Ovary (tissue), 9 donors: ENCODE results near the gene SDK1. TPM values are rescaled to one million over a fixed set of nuclear protein-coding genes. Genes with fewer than 3 reads are reported as not detected.

ENCODE experiments used
- DNase-seq, 5 donors: peaks; one replicate each; pipeline ENCODE4 v3.0.0-alpha.2; 2019 to 2020
- H3K27ac ChIP-seq, 2 donors: fragments of 200-600 bp; one replicate each; pipeline versions ENCODE4 v1.5.1 to v1.8.0; 2019 to 2022
- H3K27me3 ChIP-seq: fragments of 200-600 bp; one replicate; pipeline ENCODE4 v1.8.0; 2022
- H3K36me3 ChIP-seq: fragments of 200-600 bp; sonication (generic); one replicate; pipeline ENCODE4 v1.5.1; 2019
- H3K4me1 ChIP-seq: one replicate; pipeline ENCODE4 v1.8.1; 2013; ENCODE audit warnings: mild to moderate bottlenecking, moderate library complexity; ENCODE audit not compliant: insufficient read depth
- H3K4me3 ChIP-seq: fragments of 200-600 bp; sonication (generic); one replicate; pipeline ENCODE4 v1.5.1; 2017
- H3K9me3 ChIP-seq, 2 donors: fragments of 200-600 bp in 1 of 2; sonication (generic) in 1 of 2; one replicate each; pipeline versions ENCODE4 v1.5.1 to v1.8.1; 2013 to 2019; ENCODE audit warnings: mild to moderate bottlenecking in 1 of 2, moderate library complexity in 1 of 2
- EP300 ChIP-seq: sonication (generic); formaldehyde crosslinking; IDR thresholded peaks from one replicate; pipeline ENCODE4 v1.6.1; 2017; ENCODE audit warnings: antibody characterized with exemption
- POLR2A ChIP-seq: fragments of 450-650 bp; IDR thresholded peaks from one replicate; pipeline ENCODE4 v1.6.1; 2017; ENCODE audit warnings: antibody characterized with exemption, mild to moderate bottlenecking, moderate library complexity
- WGBS, 3 donors: extraction: QIAGEN DNeasy Blood & Tissue Kit in 1 of 3; methylation state at CpG; one replicate each; pipeline versions ENCODE4 v1.1.5 to v1.1.7; 2013 to 2017; 5-methylcytosine and 5-hydroxymethylcytosine counted together
- intact Hi-C, 4 donors: fragments of 100-400 bp; cut with DNase I; formaldehyde crosslinking; loops; one replicate each; pipeline versions ENCODE4 v1.11.0 to v1.15.1; 2022 to 2023
- polyA plus RNA-seq, 2 donors: library from polyadenylated mRNA; stranded (reverse); fragments of 200-250 nt in 1 of 2; fragments of 350-450 nt in 1 of 2; fragmentation: Illumina TruSeq in 1 of 2; extraction: RNeasy Lipid Tissue Mini Kit (QIAGEN cat#74804) in 1 of 2; gene quantifications; one replicate each; pipeline ENCODE4 v1.2.3, GENCODE V29; 2013 to 2014
- total RNA-seq, 7 donors: library from RNA; depleted of rRNA in 2 of 7; stranded (reverse); fragments of >200 nt in 2 of 7; fragmentation: NEBNext Ultra II Directional in 3 of 7; extraction: Animal tissue kit (Norgen Biotek cat#: 25700) in 3 of 7; gene quantifications; one replicate each; pipeline versions ENCODE4 v1.1.0 to v1.2.4, GENCODE V29; 2016 to 2023
- TF ChIP-seq, protein P1 (sequence below), 3 donors: fragments of 450-650 bp in 2 of 3; fragments of 200-600 bp in 1 of 3; IDR thresholded peaks; one replicate each; pipeline versions ENCODE4 v1.5.1 to v1.8.0; 2016 to 2022; ENCODE audit warnings: antibody characterized with exemption in 3 of 3, mild to moderate bottlenecking in 1 of 3
- donor health status: DM: no; HTN: no; CAD: no; lungs with moderate emphysema.
- donor health status: DM: no; HTN: no; CAD: no.
- donor health status: Bipolar disorder and iron deficiency.
- donor health status: DM: yes; HTN: yes; CAD: no.
- donor health status: DM: no; HTN: no; CAD: no.
- donor health status: DM: yes; HTN: yes; CAD: no.

Gene SDK1
- total and polyA plus RNA-seq, 9 donors: 1.2 to 13.3 (median 4.4) TPM

GRCh38 chr7:4175346-4175973, 874.4 kb downstream of the SDK1 start:
- no peak for DNase-seq
- H3K4me3 ChIP-seq: no peak overlapping the region
- TF ChIP-seq EP300 (no peak), POLR2A (no peak)
- TF ChIP-seq, protein P1, sequence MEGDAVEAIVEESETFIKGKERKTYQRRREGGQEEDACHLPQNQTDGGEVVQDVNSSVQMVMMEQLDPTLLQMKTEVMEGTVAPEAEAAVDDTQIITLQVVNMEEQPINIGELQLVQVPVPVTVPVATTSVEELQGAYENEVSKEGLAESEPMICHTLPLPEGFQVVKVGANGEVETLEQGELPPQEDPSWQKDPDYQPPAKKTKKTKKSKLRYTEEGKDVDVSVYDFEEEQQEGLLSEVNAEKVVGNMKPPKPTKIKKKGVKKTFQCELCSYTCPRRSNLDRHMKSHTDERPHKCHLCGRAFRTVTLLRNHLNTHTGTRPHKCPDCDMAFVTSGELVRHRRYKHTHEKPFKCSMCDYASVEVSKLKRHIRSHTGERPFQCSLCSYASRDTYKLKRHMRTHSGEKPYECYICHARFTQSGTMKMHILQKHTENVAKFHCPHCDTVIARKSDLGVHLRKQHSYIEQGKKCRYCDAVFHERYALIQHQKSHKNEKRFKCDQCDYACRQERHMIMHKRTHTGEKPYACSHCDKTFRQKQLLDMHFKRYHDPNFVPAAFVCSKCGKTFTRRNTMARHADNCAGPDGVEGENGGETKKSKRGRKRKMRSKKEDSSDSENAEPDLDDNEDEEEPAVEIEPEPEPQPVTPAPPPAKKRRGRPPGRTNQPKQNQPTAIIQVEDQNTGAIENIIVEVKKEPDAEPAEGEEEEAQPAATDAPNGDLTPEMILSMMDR (IDR thresholded peaks at IDR 0.05): no peak
- intact Hi-C loops: no loop called here
- H3K9me3 ChIP-seq: no peaks in the 10 kb centered on the region
- H3K27me3 ChIP-seq: no peaks in the 10 kb centered on the region
- H3K36me3 ChIP-seq: no peaks in the 10 kb centered on the region
- H3K27ac ChIP-seq: no peak overlapping the region
- H3K4me1 ChIP-seq: no peaks in the 10 kb centered on the region
- 83 to 90% (median 88%) methylated on average over 34 of the region's 34 CpGs for WGBS, 3 donors

- Histone ChIP-seq H3K4me3 (no peak overlapping the region), H3K36me3 (no peaks in the 10 kb centered on the region), H3K4me1 (no peaks in the 10 kb centered on the region), H3K27ac (no peak overlapping the region), H3K27me3 (no peaks in the 10 kb centered on the region), H3K9me3 (no peaks in the 10 kb centered on the region)
- TF ChIP-seq, protein P1 (IDR thresholded peaks at IDR 0.05): no peak
- no peak for TF ChIP-seq POLR2A
- 79 to 89% (median 81%) methylated on average over 6 of the region's 6 CpGs for WGBS, 3 donors
- intact Hi-C loops: no loop called here
- DNase-seq: no peak
Observed at GRCh38 chr7:4177001-4177400, 875.9 kb downstream of the SDK1 start.

GRCh38 chr7:4178416-4178815, 877.4 kb downstream of the SDK1 start:
- H3K4me1 ChIP-seq: no peaks in the 10 kb centered on the region
- H3K9me3 ChIP-seq: no peaks in the 10 kb centered on the region
- H3K4me3 ChIP-seq: no peak overlapping the region
- TF ChIP-seq EP300: no peak
- TF ChIP-seq, protein P1 (IDR thresholded peaks at IDR 0.05): no peak
- no peak for TF ChIP-seq POLR2A
- no peaks in the 10 kb centered on the region for H3K27me3 ChIP-seq
- no peaks in the 10 kb centered on the region for H3K36me3 ChIP-seq
- intact Hi-C loops: no loop called here
- 96 to 97% (median 97%) methylated on average over 16 of the region's 16 CpGs for WGBS, 3 donors
- no peak overlapping the region for H3K27ac ChIP-seq
- no peak for DNase-seq

DNA sequence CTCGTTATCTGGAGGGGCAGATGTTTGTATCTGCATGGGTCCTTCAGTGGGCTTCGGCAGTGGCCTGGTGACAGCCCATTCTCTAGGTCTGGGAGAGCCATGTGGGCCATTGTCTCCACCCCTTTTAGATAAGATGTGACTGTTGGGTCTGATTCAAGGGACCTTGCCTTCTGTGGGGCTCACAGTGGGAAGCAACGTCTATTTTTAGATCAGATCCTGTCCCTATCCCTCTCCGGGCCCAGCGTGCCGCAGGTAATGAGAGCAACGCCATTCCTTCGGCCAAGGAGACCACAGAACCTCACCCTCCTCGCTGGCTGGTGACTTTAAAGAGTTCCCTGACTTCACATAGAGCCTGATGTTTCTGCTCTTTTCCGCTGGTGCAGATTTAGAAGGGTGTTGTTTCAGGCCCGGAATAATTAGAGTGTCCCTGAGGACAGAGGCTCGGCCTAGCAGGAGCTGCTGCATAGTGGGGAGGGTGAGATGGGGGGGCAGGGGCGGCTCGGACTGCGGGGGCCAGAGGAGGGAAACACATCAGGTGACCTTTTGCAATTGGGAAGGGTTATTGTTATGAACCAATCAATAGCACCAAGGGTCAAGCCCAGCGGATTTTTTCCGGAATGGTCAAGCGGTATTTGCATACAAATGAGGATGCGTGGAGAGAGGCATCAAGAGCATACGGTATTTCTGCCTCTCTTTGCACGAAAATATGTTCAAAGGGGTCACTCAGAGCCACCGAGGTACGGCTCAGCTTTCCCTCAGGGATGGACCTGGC, 878.0 kb downstream of the SDK1 start:
- DNase-seq: no peak
- Histone ChIP-seq H3K4me3 (no peak overlapping the region), H3K27me3 (no peaks in the 10 kb centered on the region), H3K27ac (no peak overlapping the region), H3K36me3 (no peaks in the 10 kb centered on the region), H3K9me3 (no peaks in the 10 kb centered on the region), H3K4me1 (no peaks in the 10 kb centered on the region)
- 89 to 96% (median 94%) methylated on average over 23 of the region's 23 CpGs for WGBS, 3 donors
- TF ChIP-seq, protein P1 (IDR thresholded peaks at IDR 0.05): no peak
- TF ChIP-seq EP300 (no peak), POLR2A (no peak)
- intact Hi-C loops: no loop called here
